ENCODE data around the gene GOSR2.

Gene GOSR2

DNA sequence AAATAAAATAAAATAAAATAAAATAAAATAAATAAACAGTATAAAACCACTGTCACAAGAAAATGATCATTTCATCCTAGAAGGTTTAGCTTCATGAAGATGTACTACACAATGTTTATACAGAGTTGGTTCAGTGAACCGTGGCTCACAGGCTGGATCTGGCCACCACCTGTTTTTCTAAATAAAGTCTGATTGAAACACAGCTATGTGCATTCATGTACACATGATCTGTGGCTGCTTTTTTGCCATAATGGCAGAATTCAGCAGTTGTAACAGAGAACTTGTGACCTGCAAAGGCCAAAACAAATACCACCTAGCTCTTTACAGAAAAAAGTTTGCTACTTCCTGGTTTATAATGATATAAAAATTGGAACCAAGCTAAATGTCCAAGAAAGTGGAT, 68.7 kb downstream of the GOSR2 start:
- no peak for DNase-seq (ENCODE audit: low spot score)

Measured in CD4-positive, alpha-beta T cell treated with Interleukin-15 for 4 hours (primary cell).